HG02852 (cell line): Measurements from ENCODE around the gene TBC1D22A.

Source experiments
- ATAC-seq: cut with Tn5 transposase; IDR thresholded peaks from one replicate; pipeline ENCODE4 v1.9.1; 2021; ENCODE audit warnings: mild to moderate bottlenecking, moderate library complexity; ENCODE audit not compliant: unreplicated experiment

TBC1D22A gene

GRCh38 chr22:47190957-47191670 is 428.7 kb downstream of the TBC1D22A start:
- ATAC-seq, result no peak

- ATAC-seq, result no peak
Observed at GRCh38 chr22:47191671-47192650, 429.5 kb downstream of the TBC1D22A start.

- ATAC-seq, result no peak
Observed at GRCh38 chr22:47192651-47193437, 430.4 kb downstream of the TBC1D22A start.

DNA sequence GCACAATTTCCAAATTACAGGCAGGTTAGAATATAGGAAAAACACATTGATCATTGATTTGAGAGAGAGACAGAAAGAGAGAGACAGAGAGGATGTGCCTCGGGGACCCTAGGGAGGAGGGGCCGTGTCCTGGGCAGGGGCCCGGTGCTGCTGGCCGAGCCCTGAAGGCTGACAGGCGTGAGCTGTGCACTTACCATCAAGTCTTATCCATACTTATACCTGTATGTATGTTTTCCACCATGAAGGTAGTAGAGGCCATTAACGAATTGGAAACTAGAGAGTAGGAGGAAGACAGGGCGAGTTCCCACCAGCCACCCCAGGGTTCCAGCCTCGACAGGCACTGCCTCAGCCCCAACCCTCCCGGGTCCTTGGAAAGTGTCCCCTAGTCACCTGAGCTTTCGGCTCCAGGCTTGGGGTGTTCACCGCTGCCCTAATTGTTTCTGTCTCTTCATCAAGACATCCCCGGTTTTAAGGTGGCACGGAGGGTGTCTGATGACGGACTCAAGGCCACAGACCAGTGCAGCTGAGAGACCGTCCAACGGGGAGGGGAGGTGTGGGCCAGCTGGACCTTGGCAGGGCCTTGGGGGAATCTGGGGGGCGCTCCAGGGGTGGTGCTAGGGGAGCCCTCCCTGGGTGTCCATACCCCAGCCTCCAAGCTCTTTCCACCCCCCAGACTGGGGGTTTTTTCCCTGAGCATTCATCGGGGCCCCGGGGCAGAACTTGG is 431.3 kb downstream of the TBC1D22A start:
- no peak for ATAC-seq

GRCh38 chr22:47194476-47195155 is 432.2 kb downstream of the TBC1D22A start:
- no peak for ATAC-seq

GRCh38 chr22:47195156-47195483 is 432.7 kb downstream of the TBC1D22A start:
- ATAC-seq, result no peak

- no peak for ATAC-seq
Observed at GRCh38 chr22:47195484-47196165, 433.2 kb downstream of the TBC1D22A start.

- ATAC-seq, result no peak
Observed at GRCh38 chr22:47196166-47196849, 433.9 kb downstream of the TBC1D22A start.

DNA sequence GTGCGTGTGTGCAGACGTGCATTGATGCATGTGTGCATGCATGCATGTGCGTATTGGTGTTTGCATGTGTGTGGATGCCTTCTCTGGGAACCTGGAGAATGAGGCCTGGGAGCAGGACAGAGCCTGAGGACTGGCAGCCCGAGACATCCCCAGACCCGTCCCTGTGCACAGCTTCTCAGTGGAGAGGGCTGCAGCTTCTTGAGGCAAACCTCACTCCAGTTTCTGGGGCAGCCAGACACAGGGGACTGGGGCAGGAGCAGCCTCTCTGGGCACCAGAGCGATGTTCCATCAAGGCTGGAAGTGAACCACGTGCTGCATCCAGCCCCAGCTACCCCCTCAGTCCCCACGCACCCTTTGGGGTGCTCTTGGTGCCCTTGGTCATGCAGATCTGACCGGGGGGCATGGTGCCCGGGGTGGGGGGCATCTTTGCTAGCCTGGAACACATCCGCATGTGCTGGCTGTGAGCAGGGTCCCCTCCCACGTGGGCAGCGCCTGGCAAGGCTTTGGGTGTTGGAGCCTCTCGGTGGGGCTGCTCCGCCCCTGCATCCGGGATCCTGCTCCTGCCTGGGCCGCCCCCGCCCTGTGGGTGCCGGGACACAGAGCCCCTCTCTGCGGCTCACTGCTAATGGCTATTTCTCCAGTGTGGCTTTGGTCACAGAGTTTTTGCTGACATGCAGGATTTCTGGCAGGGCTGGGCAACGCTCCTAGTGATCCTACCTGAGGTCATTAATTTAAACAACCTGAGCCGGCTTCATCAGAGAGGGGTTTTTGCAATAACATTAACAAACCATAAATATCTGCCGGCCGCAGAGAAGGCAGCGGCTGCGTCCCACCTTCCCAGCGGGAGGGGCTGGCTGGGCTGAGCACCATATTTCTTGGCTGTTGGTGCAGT is 434.7 kb downstream of the TBC1D22A start:
- no peak for ATAC-seq

DNA sequence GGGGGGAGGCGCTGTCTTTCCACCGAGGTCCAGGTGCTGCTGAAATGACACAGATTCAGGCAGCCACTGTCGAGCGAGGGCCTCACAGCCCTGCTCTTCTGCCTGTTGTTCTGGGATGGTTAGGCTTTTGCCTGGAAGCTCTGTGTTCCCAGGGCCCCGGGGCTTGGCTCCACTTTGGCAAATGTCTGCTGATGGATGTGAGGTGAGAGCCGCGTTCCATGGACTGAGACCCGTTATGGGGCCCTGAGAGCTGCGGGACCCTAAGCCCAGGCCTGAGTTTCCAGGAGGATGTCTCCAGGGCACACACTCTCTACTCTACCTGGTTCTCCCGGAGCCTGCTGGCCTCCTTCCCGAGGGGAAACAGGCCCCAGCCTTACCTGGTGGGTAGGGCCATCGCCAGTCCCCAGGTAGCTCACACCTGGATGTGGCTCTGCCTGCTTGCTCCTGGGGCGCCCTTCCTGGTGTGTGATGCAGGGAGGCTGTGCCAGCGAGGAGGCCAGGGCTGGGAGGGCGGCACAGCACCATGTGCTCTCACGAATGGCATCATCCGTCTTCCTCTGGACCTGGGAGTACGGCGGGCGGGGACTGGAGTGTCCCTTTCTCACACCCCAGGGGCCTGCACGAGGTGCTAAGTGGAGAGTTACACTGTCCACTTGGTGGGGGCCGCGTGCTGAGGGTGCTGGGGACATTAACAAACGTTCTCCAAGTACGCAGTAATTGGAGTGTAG is 435.5 kb downstream of the TBC1D22A start:
- ATAC-seq, result no peak

DNA sequence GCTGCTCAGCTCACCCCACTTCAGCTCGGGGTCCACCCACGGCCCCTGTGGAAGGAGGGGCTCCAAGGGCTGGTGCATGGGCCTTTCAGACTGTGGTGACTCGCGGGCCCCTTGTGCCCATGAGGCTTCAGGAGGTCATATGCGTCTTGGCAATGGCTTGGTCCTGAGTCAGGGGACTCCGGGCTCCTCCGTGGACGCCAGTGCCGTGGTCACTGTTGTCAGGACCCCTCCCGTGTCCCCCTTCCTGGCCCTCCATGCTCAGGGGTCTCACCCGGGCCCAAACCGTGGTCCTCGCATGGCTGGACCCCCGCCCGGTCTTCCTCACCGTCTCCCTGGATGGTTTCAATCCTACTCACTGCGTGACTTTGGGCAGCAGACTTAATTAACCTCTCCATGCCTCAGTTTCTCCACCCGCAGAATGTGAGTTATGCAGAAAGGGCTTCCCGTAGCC is 436.4 kb downstream of the TBC1D22A start:
- ATAC-seq, result no peak

GRCh38 chr22:47199261-47199978 is 437.0 kb downstream of the TBC1D22A start:
- ATAC-seq, result no peak

GRCh38 chr22:47199979-47200272 is 437.5 kb downstream of the TBC1D22A start:
- no peak for ATAC-seq

DNA sequence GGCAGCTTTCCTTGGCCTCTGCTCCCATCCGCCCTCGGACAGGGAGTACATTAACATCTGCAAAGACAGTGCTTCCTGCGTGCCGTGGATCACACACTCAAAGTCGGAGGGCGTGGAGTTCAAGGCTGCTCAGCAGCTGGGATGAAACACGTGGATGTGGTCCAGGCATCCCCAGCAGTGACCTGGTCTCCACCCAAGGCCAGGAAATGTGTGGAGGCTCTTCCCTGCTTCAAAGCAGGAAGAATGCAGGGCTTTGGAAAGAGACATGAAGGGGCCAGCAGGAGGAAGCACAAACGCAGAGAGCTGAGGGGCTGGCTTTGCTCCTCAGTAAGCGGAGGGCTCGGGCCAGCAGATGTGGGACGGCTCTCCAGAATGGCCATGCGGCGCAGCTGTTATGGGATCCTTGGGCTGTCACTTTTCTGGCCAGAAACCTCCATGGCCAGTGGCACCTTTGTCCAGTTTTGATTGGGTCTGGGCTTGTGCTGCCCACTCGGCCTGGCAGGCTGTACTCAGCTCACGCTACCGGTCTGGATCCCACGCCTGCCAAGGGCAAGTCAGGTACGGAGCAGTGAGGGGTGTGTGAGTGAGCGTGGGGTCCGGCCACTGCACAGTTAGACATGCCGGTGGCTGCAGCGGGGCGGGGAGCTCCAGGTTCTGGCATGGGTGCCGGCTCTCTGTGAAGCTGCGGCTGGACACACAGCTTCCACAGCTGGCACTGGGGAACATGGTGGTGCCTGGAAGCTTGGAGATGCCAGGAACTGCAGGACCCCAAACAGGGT is 438.0 kb downstream of the TBC1D22A start:
- no peak for ATAC-seq

DNA sequence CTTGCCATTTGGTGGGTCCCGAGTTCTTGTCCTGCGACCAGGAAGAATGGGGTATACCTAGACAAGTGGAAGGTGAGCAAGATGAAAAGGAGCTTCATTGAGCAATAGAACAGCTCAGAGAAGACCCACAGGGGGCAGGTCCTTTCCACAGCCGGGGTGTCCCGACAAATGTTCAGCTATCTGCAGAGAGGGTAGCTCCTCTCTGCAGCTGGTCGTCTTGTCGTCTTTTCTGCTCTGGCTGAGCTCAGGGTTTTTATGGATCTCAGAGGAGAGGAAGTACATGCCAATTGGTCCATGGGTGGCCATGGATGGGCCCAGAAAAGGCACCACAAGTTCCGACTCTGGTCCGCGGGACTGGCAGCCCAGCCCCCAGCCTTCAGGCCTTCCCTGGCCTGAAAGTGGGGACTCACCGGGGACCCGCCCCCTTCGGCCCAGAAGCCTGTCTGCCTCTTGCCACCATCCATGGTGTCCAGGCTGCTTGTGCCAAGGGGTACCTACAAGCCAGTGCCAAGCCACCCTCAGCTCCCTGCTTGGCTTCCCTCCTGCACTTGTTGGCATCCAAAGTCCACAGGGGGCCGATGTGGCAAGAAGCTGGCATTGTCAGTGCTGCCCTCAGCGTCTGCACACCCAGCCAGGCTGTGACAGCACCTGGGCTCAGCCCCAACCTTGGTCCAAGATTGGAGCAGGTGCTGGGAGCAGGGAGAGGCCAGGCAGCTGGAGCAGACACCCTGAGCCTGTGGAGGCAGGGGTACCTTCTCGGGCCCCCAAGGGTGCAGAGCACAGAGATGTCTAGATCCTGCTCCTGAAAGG is 438.9 kb downstream of the TBC1D22A start:
- no peak for ATAC-seq
